GM18868 (cell line): Measurements from ENCODE around the gene IL21R.
"Not testable (repeated sequence)": the region's sequence is repeated elsewhere in the genome, so short reads cannot be mapped to it uniquely, and the experiment has no call there.

Experiments
- ATAC-seq: cut with Tn5 transposase; IDR thresholded peaks from one replicate; pipeline ENCODE4 v1.9.1; 2021; ENCODE audit warnings: mild to moderate bottlenecking, moderate library complexity; ENCODE audit not compliant: unreplicated experiment

IL21R gene

DNA sequence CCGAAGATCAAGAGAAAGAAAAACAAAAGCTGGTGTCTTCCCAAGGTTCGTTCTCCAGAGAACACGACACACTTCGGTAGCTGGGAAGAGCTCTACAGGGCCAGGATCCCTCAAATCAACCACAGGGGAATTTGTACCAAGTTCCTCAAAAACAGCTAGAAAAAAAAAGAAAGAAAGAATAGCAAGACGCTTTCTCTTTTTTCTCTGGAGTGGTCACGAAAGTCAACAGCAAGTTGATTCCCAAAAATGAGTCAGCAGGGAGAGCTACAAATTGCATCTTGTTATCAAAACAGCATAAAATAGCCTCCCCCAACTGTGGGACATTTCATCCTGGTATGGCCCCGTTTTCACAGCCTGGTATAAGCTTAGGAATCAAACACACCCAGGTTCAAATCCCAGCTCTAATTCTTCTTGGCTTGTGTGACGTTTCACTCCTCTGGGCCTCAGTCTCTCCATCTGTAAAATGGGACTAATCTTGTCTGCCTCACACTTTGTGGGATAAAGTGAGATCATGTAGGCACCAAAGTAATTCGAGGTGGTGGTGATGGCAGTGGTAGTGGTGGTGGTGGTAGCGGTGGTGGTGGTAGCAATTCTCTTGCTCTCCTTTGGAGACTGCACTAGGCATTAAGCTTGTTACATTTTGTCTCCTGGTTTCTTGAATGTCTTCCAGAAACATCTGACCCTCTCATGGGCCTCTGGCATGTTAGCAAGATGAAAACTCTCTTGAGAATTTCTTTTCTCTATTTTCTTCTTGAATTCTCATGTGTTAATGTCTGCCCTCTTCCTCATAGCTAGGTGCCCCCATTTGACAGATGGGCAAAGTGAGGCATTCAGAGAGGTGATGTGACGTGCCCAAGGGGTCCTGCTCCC, 988 bp upstream of the IL21R start:
- no peak for ATAC-seq

DNA sequence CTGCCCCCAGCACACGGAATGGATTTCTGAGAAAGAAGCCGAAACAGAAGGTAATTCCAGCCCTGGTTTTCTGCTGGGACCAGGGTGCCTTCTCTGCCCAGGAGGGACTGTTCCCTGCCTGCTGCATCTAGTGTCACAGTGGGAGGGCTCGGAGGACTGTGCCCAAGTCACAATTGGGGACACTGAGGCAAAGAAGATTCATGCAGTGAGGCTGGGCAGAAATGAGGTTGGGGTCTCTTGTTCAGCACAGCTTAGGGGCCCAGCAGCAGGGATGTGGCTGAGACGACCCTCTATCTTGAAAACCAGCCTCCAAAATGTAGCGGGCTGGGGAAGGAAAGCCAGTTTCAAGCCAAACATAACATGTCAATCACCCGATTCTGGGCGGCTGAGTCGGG, 592 bp downstream of the IL21R start:
- no peak for ATAC-seq

DNA sequence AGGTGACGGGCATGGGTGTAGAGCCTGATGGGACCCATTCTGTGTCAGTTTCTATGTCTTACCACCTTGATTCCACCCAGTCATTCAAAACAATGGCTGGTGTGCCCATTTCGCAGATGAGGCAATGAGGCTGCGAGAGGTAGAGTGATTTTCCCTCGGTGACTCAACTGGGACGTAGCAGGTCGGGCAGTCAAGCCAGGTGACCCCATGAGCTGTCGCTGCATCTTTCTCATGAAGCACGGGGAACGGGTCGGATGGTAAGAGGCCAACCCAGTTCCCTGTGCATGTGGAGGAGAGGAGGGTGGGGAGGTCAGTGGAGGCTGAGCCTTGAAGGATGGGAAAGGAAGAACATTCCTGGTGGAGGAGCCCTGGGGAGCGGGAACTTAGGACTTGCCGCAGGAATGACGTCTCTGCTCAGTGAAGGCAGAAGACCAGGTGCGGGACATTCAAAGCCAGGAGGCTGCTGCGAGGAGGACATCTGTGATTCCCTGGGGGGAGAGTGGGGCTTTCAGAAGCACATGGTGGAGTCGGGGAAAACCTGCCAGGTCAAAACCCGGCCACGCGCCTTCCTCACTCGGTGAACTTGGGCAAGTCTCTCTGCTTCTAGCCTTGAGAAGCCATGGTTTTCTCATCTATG, 1.1 kb downstream of the IL21R start:
- no peak for ATAC-seq

DNA sequence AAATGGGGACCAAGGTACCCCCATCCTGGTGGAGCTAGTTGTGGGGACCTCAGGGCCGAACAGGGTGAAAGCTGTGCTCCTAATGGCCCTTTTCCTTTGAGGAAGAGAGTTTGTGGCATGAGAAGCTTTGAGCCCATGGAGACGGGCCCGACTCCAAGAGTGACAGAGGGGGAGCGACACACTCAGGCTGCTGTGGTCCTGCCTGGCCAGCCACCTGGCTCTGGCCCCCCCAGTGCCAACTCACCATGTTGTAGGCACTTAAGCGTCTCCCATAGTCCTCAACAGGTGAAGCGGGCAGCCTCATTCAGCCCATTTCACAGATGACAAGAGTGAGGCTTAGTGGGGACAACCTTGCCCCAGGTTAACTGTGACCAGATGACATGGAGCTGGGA, 1.6 kb downstream of the IL21R start:
- ATAC-seq: no peak

DNA sequence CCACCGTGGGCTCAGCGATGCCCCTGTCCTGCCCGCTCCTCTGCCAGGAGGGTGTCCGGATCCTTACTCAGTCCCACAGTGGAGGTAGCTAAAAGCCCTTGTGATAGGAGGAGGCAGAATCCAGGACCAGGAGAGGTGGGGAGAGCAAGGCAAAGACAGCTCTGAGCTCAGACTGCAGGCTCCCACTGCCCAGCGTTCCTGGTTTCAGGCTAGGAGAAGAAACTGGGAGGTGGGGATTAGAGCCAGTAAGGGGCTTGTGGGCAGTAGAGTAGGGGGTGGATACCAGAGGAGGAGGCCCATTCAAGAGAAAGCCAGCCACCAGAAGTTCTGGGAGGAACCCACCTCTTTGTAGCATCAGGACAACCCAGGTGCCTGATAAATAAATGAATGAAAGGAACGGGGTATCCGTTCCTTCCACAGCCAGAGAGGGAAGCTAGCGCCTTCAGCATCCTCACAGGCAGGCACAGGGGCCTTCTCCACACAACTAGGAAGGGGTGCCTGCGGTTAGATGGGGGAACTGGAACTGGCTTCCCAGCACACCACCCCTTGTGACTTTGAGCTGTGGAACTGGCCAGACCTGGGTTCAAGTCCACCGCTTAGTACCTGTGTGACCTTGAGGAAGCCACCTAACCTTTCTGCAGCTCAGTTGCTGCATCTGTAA, 2.3 kb downstream of the IL21R start:
- ATAC-seq: no peak

DNA sequence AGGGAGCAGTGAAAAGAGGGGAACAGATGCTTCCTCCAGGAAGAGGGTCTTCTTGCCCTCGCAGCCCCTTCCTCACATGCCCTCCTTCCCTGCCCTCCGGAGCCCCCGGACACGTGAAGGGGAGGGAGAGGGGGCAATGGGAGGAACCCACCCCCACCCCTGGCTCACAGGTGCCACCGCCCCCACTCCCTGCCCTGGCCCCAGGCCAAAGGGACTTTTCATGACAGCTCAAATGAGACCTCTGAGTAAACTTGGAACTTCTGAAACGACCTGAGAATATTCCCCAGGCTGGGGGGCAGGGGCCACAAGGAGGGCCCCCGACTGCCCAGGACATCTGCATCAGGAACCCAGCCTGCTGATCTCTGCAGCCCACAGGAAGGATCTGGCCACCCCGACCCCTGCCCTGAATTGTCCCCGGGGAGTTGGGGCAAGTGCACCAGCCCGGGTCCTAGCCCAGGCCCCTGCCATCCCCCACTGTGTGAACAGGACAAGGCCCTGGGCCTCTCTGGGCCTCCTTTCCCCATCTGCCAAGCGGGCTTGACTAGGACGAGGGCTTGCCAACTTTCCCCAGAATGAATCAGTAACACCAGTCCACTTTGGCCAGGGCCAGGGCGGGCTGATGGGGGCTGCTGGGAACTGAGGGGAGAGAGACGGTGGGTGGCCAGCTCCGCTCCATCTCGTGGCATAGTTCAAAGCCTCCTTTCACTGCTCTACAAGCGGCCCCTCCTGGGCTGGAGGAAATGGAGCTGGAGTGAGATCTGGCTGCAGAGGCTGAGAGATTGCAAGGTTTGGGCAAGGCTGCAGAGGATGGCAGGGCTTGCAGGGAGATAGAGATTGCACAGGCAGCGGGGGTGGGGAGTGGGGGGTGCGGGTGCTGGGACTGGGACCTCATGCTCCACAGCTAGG, 3.8 kb downstream of the IL21R start:
- peak; percentile 18 for ATAC-seq

DNA sequence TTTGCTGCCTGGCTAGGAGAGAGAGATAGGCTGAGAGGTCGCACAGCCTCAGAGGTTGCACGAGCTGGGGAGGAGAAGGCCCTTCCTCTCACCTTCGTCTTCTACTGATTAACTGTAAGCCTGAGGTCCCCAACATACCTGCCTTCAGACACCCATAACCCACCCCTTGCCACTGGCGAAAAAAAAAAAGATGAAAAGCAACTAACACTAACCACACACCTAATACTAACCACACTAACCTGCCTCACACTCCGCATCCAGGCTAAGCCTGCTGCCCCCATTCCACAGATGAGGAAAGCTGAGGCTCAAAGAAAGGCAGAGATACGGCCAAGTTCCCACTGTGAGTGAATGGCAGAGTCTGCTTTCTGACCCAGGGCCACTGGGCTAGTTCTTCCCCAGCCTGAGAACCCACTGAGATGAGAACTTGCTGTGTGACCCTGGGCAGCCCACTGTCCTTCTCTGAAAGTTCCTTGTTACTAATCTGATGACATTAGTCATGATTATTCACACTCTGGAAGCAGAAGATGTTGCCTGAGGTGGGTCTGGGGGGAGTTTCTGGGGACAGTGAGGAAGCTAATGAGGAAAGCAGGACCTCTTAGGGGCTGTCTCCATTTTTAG, 4.6 kb downstream of the IL21R start:
- ATAC-seq: no peak

DNA sequence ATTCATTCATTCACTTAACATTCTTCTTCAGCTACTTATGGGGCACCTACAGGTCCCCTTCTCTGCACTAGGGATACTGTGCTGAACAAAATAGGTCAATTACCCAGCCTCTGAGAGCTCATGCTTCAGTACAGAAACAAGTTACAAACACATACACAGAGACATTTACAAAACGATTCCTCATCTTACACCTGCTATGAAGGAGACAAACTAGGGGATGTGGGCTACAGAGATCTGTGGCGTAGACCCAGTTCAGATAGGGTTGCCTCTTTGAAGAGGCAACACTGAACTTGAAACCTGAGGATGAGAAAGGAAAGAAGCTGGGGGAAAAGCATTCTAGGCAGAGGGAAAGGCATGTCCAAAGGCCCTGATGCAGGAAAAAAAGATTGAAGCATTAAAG, 5.2 kb downstream of the IL21R start:
- no peak for ATAC-seq

DNA sequence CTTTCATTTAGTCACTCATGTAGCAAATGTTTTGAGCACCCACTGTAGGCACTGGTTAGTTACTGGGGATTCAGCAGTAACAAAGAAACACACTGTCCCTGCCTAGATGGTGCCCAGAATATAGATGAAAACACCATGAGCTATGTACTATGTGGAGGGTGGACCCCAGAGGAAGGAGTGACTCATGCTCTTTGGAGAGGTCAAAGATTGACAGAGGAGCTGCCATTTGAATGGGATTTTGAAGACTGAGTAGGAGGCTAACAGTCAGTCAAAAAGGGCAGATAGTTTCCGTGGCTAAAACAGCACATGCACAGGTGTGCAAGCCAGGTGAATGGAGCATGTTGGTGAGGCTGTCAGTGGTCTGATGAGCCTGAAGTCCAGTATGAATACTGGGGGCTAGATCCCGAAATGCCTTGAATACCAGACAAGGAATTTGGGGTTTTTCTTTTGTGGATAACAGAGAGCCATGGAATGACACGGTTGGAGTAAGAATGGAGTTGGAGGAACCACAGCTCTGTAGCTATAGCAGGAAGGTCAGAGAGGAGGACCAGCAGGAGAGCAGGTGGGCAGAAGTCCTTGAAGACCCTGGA, 6.1 kb downstream of the IL21R start:
- ATAC-seq: no peak

DNA sequence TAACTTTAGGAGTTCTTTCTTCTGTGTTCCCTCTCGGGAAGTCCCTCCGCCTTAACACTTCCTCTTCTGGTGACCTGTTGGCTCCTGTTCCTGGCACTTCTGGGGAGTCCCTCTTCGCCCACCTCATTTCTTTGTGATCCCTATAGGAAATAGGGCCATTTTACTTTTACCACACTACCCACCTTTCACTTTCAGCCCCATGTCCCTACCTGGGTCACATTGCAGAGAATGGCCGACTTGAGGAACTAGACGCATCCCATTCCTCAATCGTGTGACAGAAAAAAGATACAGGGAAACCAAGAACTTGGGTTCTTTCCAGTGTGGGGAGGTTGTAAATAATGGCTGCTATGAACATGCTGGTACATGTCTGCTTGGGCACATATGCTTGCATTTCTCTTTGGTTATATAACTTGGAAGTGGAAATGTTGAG, 6.6 kb downstream of the IL21R start:
- ATAC-seq: peak; percentile 32

DNA sequence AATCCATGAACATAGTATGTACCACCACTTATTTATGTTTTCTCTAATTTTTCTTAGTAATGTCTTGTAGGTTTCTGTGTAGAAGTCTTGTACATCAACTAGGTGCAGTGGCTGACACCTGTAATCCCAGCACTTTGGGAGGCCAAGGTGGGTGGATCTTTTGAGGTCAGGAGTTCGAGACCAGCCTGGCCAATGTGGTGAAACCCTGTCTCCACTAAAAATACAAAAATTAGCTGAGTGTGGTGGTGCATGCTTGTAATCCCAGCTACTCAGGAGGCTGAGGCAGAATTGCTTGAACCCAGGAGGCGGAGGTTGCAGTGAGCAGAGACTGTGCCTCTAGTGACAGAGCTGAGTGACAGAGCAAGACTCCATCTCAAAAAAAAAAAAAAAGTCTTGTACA, 8.0 kb downstream of the IL21R start:
- not testable (repeated sequence) for ATAC-seq

DNA sequence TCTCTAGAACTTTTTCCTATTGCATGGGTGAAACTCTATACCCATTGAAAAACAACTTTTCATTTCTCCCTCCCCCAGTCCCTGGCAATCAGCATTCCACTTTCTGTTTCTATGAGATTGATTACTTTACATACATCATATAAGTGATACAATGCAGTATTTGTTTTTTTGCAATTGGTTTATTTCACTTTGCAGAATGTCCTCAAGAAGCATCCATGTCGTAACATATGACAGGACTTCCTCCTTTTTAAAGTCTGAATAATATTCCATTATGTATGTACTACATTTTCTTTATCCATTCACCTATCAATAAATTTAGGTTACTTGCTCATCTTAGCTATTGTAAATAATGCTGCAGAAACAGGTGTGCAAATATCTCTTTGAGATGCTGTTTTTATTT, 8.8 kb downstream of the IL21R start:
- no peak for ATAC-seq

DNA sequence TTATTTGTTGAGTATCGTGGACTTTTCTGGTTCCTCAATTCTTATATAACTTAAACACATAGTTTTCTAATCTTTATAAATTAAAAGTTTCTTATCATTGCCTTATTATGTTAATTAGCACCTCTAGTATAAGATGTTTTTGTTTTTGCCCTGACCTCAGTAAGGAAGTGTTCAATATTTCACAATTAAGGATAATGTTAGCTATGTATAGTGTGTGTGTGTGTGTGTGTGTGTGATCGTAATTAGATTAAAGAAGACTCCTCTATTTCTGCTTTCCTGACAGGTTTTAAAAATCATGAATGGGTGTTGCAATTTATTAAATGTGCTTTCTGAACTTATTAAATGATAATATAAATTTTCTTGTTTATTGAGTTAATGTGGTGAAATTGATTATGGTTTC, 12.0 kb downstream of the IL21R start:
- no peak for ATAC-seq

DNA sequence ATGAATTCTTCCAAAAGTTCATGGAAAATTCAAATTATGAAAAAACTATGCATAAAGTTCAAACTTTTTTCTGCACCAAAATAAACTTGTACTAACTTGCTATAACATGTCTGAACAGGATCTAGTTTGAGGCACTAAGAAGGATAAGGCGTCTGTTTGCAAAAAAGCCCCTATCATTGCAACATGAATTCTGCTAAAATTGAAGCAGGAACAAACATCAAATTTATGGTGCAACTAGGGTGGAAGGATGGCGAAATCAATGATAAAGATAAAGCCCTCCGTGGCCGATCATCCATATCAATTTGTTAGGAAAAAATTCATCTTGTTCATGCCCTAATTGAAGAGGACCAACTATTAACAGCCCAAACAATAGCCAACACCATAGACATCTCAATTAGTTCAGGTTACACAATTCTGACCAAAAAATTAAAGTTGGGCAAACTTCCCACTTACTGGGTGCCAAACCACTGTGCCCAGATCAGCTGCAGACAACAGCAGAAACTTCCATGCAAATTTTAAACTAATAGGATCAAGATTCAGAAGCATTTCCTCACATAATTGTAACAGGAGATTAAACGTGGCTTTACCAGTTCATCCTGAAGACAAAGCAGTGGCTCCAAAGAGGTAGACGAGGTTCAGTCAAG, 12.9 kb downstream of the IL21R start:
- ATAC-seq: no peak

DNA sequence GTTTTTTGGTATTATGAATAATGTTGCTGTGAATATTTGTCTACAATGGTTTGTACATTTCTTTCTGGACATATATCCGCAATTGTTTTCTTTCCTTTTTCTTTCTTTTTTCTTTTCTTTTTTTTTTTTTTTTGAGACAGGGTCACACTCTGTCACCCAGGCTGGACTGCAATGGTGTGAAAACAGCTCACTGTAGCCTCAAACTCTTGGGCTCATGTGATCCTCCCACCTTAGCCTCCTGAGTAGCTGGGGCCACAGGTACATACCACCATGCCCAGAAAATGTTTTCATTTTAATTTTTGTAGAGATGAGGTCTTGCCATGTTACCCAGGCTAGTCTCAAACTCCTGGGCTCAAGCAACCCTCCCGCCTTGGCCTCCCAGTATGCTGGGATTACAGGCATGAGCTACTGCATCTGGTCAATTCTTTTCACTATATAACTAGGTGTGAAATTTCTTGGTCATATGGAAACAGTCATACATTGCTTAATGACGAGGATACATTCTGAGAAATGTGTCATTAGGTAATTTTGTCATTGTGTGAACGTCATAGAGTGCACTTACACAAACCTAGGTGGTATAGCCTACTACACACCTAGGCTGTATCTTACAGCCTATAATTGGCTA, 15.2 kb downstream of the IL21R start:
- no peak for ATAC-seq

DNA sequence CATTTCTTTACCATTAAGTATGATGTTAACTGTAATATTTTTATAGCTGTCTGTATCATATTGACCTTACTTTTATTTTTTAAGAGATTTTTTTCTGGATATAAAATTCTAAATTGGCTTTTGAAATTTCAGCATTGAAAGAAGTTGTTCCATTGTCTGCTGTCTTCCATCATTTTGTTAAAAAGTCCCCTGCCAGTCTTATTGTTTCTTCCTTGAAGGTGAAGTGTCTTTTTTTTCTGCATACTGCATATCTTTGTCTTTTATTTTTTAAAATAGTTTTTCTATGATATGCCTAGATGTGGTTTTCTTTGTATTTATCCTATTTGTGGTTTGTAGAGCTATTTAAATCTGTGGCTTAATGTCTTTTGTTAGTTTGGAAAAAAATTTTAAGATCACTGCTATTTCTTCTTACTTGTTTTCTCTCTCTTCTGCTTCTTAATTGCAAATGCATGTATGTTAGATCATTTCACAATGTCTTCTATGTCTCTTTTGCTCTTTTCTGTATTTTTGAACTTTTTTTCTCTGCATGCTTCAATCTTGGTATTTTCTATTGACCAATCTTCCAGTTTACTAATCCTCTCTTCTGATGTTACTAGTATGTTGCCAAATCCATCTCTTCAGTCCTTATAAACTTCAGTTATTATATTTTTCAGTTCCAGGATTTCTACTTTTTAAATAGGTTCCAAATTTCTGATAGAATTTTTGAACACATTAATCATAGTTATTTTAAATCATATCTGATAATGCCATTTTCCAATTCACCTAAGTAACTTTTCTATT, 20.2 kb downstream of the IL21R start:
- no peak for ATAC-seq

DNA sequence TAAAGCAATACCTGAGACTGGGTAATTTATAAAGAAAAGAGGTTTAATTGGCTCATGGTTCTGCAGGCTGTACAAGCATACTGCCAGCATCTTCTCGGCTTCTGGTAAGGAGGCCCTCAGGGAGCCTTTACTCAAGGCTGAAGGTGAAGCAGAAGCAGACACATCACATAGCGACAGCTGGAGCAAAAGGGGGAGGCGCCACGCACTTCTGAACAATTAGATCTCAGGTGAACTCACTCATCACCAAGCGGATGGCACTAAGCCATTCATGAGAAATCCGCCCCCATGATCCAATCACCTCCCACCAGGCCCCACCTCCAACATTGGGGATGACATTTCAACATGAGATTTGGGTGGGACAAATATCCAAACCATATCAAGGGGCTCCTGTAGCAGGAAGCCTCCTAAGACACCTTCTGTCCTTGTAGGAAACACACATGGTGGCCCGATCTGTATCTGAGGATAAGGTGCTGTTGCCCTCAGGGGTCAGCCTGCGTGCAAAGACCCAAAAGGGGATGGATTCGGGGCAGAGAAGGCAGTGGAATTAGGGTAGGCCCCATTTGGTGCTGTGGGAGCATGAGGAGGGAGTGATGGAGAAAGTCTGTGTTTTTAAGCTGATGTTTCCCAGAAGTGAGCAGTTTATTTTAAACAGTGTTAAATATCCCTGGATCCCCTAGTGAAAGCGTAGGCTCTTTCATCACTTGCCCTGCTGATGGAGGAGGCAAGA, 23.0 kb downstream of the IL21R start:
- no peak for ATAC-seq

DNA sequence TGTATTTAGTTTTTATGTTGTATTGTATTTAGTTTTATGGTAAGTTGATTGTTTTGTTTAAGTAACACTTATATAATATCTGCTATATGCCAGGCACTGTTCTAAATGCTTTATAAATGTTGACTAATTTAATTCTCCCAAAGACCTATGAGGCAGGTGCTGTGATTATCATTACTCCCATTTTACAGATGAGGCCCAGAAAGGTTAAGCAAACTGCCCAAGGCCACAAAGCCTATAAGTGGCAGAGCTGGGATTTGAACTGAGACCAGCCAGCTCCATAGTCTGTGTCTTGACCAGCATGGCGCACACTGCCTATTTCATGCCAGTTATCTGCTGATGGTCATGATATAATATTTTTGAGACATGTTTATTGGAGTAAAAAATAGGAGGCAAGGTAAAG, 24.0 kb downstream of the IL21R start:
- ATAC-seq: no peak
